Brain microvascular endothelial cell (primary cell): ENCODE results near the gene CNIH2.

Experiments used
- DNase-seq: peaks from one replicate; pipeline ENCODE4 v3.0.0-alpha.2; 2020
- H3K27ac ChIP-seq: fragments of 250-450 bp; sonication (Bioruptor Pico); 2 replicates; pipeline ENCODE4 v1.5.1; 2020; ENCODE audit warnings: mild to moderate bottlenecking, moderate library complexity
- H3K27me3 ChIP-seq: fragments of 250-450 bp; sonication (Bioruptor Pico); replicated peaks from 2 replicates; pipeline ENCODE4 v1.5.1; 2020; ENCODE audit warnings: mild to moderate bottlenecking
- H3K36me3 ChIP-seq: fragments of 250-450 bp; sonication (Bioruptor Pico); replicated peaks from 2 replicates; pipeline ENCODE4 v1.5.1; 2020; ENCODE audit warnings: mild to moderate bottlenecking
- H3K4me3 ChIP-seq: 2 replicates; pipeline ENCODE4 v1.5.1; 2011; ENCODE audit warnings: low read depth, mild to moderate bottlenecking, control low read depth, low read length, moderate library complexity
- CTCF ChIP-seq: IDR thresholded peaks from 2 replicates; pipeline ENCODE4 v1.5.1; 2011; ENCODE audit warnings: low read depth, mild to moderate bottlenecking, moderate library complexity, low read length, control low read depth, inconsistent platforms; ENCODE audit errors: missing control alignments
- in situ Hi-C: cut with HindIII; loops from 2 replicates; pipeline ENCODE4 v1.10.0; 2017; ENCODE audit warnings: low sequenced_read_pairs, low pct_ligation_motif_present

Gene CNIH2

GRCh38 chr11:66259956-66260355 lies 18.0 kb upstream of the CNIH2 start:
- Histone ChIP-seq H3K36me3 (peaks cover 25% of the 10 kb centered on the region), H3K27ac (no peak overlapping the region), H3K27me3 (no peaks in the 10 kb centered on the region), H3K4me3 (no peak overlapping the region)
- no peak for TF ChIP-seq CTCF
- DNase-seq, result no peak
- in situ Hi-C loops, result no loop called here

GRCh38 chr11:66261578-66261977 lies 16.4 kb upstream of the CNIH2 start:
- no peak overlapping the region for H3K4me3 ChIP-seq
- H3K36me3 ChIP-seq, result peaks cover 25% of the 10 kb centered on the region
- no peak for DNase-seq
- in situ Hi-C loops, result no loop called here
- TF ChIP-seq CTCF, result no peak
- H3K27me3 ChIP-seq, result no peaks in the 10 kb centered on the region
- no peak overlapping the region for H3K27ac ChIP-seq

- H3K27me3 ChIP-seq, result no peaks in the 10 kb centered on the region
- in situ Hi-C loops, result no loop called here
- TF ChIP-seq CTCF, result no peak
- H3K4me3 ChIP-seq, result no peak overlapping the region
- H3K36me3 ChIP-seq, result peaks cover 25% of the 10 kb centered on the region
- no peak for DNase-seq
- no peak overlapping the region for H3K27ac ChIP-seq
Measured at GRCh38 chr11:66262191-66262590, 15.8 kb upstream of the CNIH2 start.

DNA sequence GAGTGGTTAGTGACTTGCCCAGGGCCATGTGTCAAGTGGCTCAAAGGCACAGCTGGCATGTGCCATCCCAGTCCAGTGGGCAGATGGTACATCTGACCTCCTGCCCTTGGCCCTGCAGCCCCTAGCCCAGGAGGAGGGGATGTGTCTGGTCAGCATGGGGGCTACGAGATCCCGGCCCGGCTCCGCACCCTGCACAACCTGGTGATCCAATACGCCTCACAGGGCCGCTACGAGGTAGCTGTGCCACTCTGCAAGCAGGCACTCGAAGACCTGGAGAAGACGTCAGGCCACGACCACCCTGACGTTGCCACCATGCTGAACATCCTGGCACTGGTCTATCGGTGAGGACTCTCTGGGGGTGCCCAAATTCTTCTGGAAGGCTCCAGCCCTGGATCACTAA lies 15.3 kb upstream of the CNIH2 start:
- Histone ChIP-seq H3K36me3 (peaks cover 25% of the 10 kb centered on the region), H3K27ac (no peak overlapping the region), H3K4me3 (no peak overlapping the region), H3K27me3 (no peaks in the 10 kb centered on the region)
- TF ChIP-seq CTCF, result no peak
- in situ Hi-C loops, result no loop called here
- DNase-seq, result no peak

DNA sequence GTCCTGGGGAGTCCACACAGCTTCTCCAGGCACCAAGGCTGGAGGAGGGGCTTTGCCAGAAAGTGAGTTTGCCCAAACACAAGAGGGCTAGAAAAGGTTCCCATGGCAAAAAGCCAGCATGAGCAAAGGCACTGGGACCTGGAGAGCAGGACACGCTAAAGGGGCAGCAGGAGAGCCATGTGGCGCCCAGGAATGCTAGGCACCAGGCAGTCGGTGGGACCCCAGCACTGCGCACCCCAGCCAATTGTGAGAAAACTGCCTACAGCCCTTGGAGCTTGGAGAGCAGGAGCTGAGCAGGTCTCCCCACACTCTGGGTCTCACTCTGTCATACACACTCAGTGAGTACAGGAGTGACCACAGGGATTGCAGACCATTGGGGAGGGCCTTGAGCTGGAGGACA lies 14.7 kb upstream of the CNIH2 start:
- Histone ChIP-seq H3K4me3 (no peak overlapping the region), H3K36me3 (peaks cover 25% of the 10 kb centered on the region), H3K27ac (no peak overlapping the region), H3K27me3 (no peaks in the 10 kb centered on the region)
- TF ChIP-seq CTCF, result no peak
- in situ Hi-C loops, result no loop called here
- DNase-seq, result no peak

DNA sequence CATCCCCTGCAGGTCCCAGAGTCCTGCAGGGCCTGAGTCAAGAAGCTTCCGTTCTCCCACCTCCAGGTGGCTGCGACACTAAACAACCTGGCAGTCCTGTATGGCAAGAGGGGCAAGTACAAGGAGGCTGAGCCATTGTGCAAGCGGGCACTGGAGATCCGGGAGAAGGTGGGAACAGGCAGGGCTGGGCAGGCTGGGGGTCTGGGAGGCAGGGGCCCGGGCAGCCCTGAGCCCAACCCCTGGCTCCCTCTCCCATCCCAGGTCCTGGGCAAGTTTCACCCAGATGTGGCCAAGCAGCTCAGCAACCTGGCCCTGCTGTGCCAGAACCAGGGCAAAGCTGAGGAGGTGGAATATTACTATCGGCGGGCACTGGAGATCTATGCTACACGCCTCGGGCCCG lies 14.2 kb upstream of the CNIH2 start:
- Histone ChIP-seq H3K27me3 (no peaks in the 10 kb centered on the region), H3K4me3 (no peak overlapping the region), H3K36me3 (peaks cover 25% of the 10 kb centered on the region), H3K27ac (no peak overlapping the region)
- in situ Hi-C loops, result no loop called here
- no peak for DNase-seq
- no peak for TF ChIP-seq CTCF
